ENCODE data around the gene TAOK1.

- TF ChIP-seq TAF1 (CRISPR knock-in tag; IDR thresholded peaks at IDR 0.05) (no peak), ARNT (IDR thresholded peaks at IDR 0.05) (no peak), SUZ12 (IDR thresholded peaks at IDR 0.05; ENCODE audit: low read depth, low read length) (no peak), CTCF (CRISPR knock-in tag; IDR thresholded peaks at IDR 0.05) (no peak), GTF2F1 (IDR thresholded peaks at IDR 0.05; ENCODE audit: low read length) (no peak), MZF1 (CRISPR knock-in tag; IDR thresholded peaks at IDR 0.05; ENCODE audit: borderline replicate concordance) (no peak), SMAD9 (CRISPR knock-in tag; IDR thresholded peaks at IDR 0.05) (no peak), SMC3 (IDR thresholded peaks at IDR 0.05; ENCODE audit: low read length) (no peak), NR2F1 (CRISPR knock-in tag; IDR thresholded peaks at IDR 0.05) (no peak), POLR2AphosphoS2 (IDR thresholded peaks at IDR 0.05; ENCODE audit: low read depth, low read length) (no peak), RBM39 (IDR thresholded peaks at IDR 0.05; ENCODE audit: low read depth, low read length, poor library complexity, severe bottlenecking) (no peak), RBAK (CRISPR knock-in tag; IDR thresholded peaks at IDR 0.05) (no peak)
Measured at GRCh38 chr17:29376667-29377270, 13.4 kb upstream of the TAOK1 start.

Measured in HepG2 (cell line).